ENCODE measurements around the gene MRPL55.

The MRPL55 gene

GRCh38 chr1:228148196-228148861 is 39.2 kb upstream of the MRPL55 start:
- Histone ChIP-seq H3K9me3 (no peaks in the 10 kb centered on the region), H3K27ac (no peak overlapping the region), H3K27me3 (no peaks in the 10 kb centered on the region), H3K4me3 (ENCODE audit: low read depth in 1 of 2, low read length in 1 of 2) (no peak overlapping the region), H3K36me3 (peaks cover 52% of the 10 kb centered on the region), H3K4me1 (ENCODE audit: control insufficient read depth in 1 of 2, insufficient read depth in 1 of 2, low read depth in 1 of 2, low read length in 1 of 2) (no peaks in the 10 kb centered on the region)
- no peak for TF ChIP-seq CTCF (IDR thresholded peaks at IDR 0.05)

GRCh38 chr1:228147768-228148167 is 38.7 kb upstream of the MRPL55 start:
- Histone ChIP-seq H3K9me3 (no peaks in the 10 kb centered on the region), H3K4me1 (ENCODE audit: control insufficient read depth in 1 of 2, insufficient read depth in 1 of 2, low read depth in 1 of 2, low read length in 1 of 2) (no peaks in the 10 kb centered on the region), H3K36me3 (peaks cover 52% of the 10 kb centered on the region), H3K27me3 (no peaks in the 10 kb centered on the region), H3K27ac (no peak overlapping the region), H3K4me3 (ENCODE audit: low read depth in 1 of 2, low read length in 1 of 2) (no peak overlapping the region)
- no peak for TF ChIP-seq CTCF (IDR thresholded peaks at IDR 0.05)

GRCh38 chr1:228147151-228147693 is 38.1 kb upstream of the MRPL55 start:
- no peak overlapping the region for H3K27ac ChIP-seq
- H3K9me3 ChIP-seq: no peaks in the 10 kb centered on the region
- TF ChIP-seq CTCF (IDR thresholded peaks at IDR 0.05): no peak
- H3K4me1 ChIP-seq (ENCODE audit: control insufficient read depth in 1 of 2, insufficient read depth in 1 of 2, low read depth in 1 of 2, low read length in 1 of 2): peaks cover under 1 to 2% of the 10 kb centered on the region in 2 experiments
- H3K27me3 ChIP-seq: no peaks in the 10 kb centered on the region
- no peak overlapping the region for H3K4me3 ChIP-seq (ENCODE audit: low read depth in 1 of 2, low read length in 1 of 2)
- peaks cover 52% of the 10 kb centered on the region for H3K36me3 ChIP-seq

- no peak overlapping the region for H3K27ac ChIP-seq
- no peaks in the 10 kb centered on the region for H3K27me3 ChIP-seq
- peaks cover 56% of the 10 kb centered on the region for H3K36me3 ChIP-seq
- no peak overlapping the region for H3K4me3 ChIP-seq (ENCODE audit: low read depth in 1 of 2, low read length in 1 of 2)
- TF ChIP-seq CTCF (IDR thresholded peaks at IDR 0.05): no peak
- no peaks in the 10 kb centered on the region for H3K9me3 ChIP-seq
- H3K4me1 ChIP-seq (ENCODE audit: control insufficient read depth in 1 of 2, insufficient read depth in 1 of 2, low read depth in 1 of 2, low read length in 1 of 2): peaks cover 6 to 8% of the 10 kb centered on the region in 2 experiments
Observed at GRCh38 chr1:228146417-228147150, 37.5 kb upstream of the MRPL55 start.

- Histone ChIP-seq H3K36me3 (peaks cover 60% of the 10 kb centered on the region), H3K9me3 (no peaks in the 10 kb centered on the region), H3K4me3 (ENCODE audit: low read depth in 1 of 2, low read length in 1 of 2) (no peak overlapping the region), H3K27me3 (no peaks in the 10 kb centered on the region), H3K4me1 (ENCODE audit: control insufficient read depth in 1 of 2, insufficient read depth in 1 of 2, low read depth in 1 of 2, low read length in 1 of 2) (peaks cover 15 to 17% of the 10 kb centered on the region in 2 experiments), H3K27ac (no peak overlapping the region)
- TF ChIP-seq CTCF (IDR thresholded peaks at IDR 0.05): no peak
Observed at GRCh38 chr1:228145463-228146416, 36.6 kb upstream of the MRPL55 start.

Data from neutrophil (primary cell).